NCI-H187 treated with DMSO at 0.1 percent for 48 hours (cell line): ENCODE measurements around the gene UBE2R2.
"Not testable (repeated sequence)": the region's sequence is repeated elsewhere in the genome, so short reads cannot be mapped to it uniquely, and the experiment has no call there.

Experiments used
- DNase-seq: peaks from one replicate; lab custom pipeline; 2025; lab: John Stamatoyannopoulos, UW

UBE2R2 gene, protein sequence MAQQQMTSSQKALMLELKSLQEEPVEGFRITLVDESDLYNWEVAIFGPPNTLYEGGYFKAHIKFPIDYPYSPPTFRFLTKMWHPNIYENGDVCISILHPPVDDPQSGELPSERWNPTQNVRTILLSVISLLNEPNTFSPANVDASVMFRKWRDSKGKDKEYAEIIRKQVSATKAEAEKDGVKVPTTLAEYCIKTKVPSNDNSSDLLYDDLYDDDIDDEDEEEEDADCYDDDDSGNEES

DNA sequence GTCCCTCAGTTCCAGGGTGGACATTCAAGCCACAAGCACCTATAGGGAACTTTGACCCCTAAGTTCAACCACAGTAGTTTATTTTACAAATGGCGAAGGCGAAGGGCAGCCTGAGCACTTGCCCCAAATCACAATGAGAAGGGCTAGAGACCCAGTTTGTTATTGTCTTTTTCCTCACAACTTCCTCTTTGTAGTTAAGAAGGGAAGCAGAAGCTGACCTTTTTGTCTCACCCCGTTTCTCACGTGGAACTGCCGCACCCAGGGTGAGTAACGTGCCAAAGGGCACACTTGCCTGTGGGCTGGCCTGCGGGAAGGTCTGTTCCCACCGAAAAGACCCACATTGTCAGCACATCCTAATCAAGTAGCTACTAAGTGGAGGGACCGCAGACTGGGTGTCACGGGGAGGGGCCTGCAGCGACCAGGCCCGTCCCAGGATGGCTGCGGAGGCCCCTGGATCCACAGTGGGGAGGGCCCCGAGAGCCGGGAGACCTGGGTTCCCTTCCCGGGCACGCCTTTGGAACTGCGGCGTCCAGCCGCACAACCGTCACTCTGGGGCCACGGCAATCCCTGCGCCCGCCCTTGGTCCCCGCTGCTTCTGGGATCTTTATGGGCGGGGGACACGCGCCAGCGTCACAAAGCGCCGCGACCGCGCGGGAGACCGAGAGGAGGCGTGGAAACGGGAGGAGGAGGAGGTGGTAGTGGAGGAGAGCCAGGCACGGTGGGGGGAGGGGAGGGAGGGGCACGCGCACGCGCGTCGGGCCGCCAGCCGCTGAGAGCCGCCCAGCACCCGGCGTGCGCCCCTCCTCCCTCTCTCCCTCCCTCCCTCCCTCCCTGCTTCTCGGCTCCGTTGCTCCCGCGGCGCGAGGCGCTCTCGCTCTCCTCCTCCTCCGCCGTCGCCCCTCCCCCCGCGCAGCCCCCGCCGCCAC lies at the start of gene UBE2R2:
UBE2R2 (plus strand) TSS at position 834 of the 926 bp plus-strand sequence. CDS start 598 bp downstream, outside the sequence.
- peak; percentile 59 for DNase-seq

- DNase-seq: not testable (repeated sequence)
Measured at GRCh38 chr9:33770156-33770880, 46.6 kb upstream of the UBE2R2 start.

- DNase-seq: not testable (repeated sequence)
Measured at GRCh38 chr9:33773135-33773534, 43.8 kb upstream of the UBE2R2 start.

- DNase-seq: not testable (repeated sequence)
Measured at GRCh38 chr9:33774074-33774659, 42.8 kb upstream of the UBE2R2 start.

- DNase-seq: no peak
Measured at GRCh38 chr9:33776578-33776977, 40.4 kb upstream of the UBE2R2 start.

- DNase-seq: no peak
Measured at GRCh38 chr9:33778700-33779351, 38.1 kb upstream of the UBE2R2 start.

DNA sequence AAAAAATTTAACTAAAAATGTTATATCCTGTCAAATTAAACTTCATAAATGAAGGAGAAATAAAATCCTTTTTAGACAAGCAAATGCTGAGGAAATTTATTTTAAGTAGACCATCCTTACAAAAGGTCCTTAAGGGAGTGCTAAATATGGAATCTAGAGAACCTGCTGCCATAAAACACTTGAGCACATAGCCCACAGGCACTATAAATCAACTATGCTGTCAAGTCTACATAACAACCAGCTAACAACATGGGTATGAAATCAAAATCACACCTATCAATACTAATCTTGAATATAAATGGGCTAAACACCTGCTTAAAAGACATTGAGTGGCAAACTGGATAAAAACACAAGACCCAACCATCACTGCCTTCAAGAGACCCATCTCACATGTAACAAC lies 36.7 kb upstream of the UBE2R2 start:
- DNase-seq: peak; percentile 15

- DNase-seq: no peak
Measured at GRCh38 chr9:33781736-33782135, 35.2 kb upstream of the UBE2R2 start.

DNA sequence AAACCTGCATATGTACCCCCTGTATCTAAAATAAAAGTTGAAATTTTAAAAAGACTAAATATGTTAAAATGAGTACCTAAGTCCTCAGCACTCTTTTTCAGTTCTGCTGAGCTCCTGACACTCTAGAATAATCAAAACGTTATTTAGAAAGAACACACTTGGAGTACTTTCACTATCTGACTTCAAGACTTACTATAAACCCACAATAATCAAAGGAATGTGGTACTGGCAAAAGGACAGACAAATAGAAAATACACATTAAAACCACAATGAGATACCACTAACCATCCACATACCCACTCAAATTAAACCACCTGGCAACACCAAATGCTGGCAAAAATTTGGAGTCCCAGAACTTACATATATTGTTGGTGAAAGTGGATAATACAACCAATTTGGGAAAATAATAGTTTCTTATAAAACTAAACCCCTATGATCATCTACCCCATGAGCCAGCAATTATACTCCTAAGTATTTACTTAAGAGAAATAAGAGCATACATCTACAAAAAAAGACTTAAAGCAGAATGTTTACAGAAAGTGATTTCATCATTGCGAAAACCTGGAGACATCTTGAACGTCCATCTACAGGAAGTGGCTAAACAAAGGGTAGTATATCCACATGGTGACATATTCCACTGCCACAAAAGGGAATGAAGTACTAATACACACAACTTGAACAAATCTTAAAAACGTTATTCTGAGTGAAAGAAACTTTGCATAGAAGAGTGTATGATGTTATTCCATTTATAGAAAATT lies 34.4 kb upstream of the UBE2R2 start:
- no peak for DNase-seq

- DNase-seq: no peak
Measured at GRCh38 chr9:33785914-33786313, 31.0 kb upstream of the UBE2R2 start.

GRCh38 chr9:33786681-33787080 lies 30.3 kb upstream of the UBE2R2 start:
- DNase-seq: no peak

- DNase-seq: no peak
Measured at GRCh38 chr9:33787839-33788238, 29.1 kb upstream of the UBE2R2 start.

GRCh38 chr9:33789429-33789828 lies 27.5 kb upstream of the UBE2R2 start:
- DNase-seq: not testable (repeated sequence)

- DNase-seq: no peak
Measured at GRCh38 chr9:33791117-33791516, 25.8 kb upstream of the UBE2R2 start.

- not testable (repeated sequence) for DNase-seq
Measured at GRCh38 chr9:33793496-33793895, 23.5 kb upstream of the UBE2R2 start.

- DNase-seq: no peak
Measured at GRCh38 chr9:33794560-33794959, 22.4 kb upstream of the UBE2R2 start.

GRCh38 chr9:33795281-33795680 lies 21.7 kb upstream of the UBE2R2 start, which contains the start of gene PRSS3:
Gene PRSS3 (plus strand): TSS chr9:33795561. CDS start chr9:33795574, 13 bp downstream.
- no peak for DNase-seq

DNA sequence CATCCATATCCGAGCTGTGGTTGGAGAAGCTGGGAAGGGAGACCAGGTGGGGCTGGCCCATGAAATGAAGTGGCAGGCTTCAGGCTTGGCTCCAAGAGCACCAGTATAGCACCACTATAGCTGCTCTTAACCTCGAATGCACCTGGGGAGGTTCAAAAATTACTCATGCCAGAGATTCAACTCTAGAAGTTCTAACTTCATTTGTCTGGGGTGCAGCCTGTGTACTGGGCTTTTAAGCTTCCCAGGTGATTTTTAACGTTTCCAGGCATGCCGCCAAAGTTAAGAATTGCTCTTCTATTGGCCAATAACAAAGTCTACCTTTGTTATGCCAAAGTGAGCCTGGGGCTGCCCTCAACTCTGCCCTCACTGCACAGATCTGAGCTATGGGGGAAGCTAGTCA lies 21.1 kb upstream of the UBE2R2 start:
- no peak for DNase-seq

DNA sequence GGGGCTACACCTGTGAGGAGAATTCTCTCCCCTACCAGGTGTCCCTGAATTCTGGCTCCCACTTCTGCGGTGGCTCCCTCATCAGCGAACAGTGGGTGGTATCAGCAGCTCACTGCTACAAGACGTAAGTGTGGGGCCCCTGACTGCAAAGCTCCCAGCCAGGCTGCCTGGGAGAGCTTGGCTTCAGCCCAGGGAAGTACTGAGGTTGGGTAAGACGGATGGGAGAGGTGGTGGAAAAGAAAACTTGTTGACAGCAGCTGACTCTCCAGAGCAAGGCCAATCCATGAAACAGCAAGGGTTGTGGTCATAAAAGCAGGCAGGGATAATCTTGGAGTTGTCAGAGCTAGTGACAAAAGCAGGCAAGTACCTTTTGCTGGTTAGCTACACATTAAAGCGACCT lies 20.3 kb upstream of the UBE2R2 start:
- DNase-seq: not testable (repeated sequence)

DNA sequence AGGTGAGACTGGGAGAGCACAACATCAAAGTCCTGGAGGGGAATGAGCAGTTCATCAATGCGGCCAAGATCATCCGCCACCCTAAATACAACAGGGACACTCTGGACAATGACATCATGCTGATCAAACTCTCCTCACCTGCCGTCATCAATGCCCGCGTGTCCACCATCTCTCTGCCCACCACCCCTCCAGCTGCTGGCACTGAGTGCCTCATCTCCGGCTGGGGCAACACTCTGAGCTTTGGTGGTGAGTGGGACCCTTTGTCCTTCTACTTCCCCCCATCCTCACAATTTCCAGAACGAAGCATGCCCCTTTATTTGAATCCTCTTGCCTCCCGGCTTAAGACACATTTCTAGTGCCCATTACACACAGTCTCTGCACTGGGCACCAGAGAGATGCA lies 19.1 kb upstream of the UBE2R2 start:
- no peak for DNase-seq

DNA sequence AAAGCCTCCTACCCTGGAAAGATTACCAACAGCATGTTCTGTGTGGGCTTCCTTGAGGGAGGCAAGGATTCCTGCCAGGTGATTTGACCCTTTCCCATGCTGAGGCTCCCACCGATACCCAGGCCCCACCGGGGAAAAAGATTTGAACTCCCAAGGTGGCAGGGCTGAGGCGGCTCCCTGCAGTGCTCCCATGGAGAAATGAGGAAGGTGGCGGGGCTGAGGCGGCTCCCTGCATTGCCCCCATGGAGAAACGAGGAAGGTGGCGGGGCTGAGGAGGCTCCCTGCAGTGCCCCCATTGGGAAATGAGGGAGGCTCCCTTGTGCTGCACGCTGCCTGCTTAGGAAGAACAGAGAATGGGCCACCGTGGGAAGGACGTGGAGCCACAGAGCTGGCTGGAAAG lies 18.4 kb upstream of the UBE2R2 start:
- no peak for DNase-seq
